HCEC 1CT (cell line): ENCODE data around the gene KHK.
"Not testable (repeated sequence)": the region's sequence is repeated elsewhere in the genome, so short reads cannot be mapped to it uniquely, and the experiment has no call there.

Experiments used
- DNase-seq: peaks from one replicate; pipeline ENCODE4 v3.0.0-alpha.2; 2017

The KHK gene

DNA sequence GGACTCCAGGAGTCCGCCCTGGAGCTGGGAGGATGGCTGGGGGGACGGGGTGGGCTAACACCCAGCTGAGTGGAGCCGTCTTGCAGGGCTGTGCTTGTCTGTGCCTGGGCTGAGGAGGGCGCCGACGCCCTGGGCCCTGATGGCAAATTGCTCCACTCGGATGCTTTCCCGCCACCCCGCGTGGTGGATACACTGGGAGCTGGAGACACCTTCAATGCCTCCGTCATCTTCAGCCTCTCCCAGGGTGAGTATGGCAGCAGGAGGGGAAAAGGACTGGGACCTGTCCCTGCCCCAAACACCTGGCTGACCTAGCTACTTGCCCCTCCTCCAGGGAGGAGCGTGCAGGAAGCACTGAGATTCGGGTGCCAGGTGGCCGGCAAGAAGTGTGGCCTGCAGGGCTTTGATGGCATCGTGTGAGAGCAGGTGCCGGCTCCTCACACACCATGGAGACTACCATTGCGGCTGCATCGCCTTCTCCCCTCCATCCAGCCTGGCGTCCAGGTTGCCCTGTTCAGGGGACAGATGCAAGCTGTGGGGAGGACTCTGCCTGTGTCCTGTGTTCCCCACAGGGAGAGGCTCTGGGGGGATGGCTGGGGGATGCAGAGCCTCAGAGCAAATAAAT, 12.9 kb downstream of the KHK start:
- no peak for DNase-seq

DNA sequence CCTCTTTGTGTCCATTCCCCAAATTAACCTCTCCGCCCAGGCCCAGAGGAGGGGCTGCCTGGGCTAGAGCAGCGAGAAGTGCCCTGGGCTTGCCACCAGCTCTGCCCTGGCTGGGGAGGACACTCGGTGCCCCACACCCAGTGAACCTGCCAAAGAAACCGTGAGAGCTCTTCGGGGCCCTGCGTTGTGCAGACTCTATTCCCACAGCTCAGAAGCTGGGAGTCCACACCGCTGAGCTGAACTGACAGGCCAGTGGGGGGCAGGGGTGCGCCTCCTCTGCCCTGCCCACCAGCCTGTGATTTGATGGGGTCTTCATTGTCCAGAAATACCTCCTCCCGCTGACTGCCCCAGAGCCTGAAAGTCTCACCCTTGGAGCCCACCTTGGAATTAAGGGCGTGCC, 13.5 kb downstream of the KHK start:
- DNase-seq: no peak

DNA sequence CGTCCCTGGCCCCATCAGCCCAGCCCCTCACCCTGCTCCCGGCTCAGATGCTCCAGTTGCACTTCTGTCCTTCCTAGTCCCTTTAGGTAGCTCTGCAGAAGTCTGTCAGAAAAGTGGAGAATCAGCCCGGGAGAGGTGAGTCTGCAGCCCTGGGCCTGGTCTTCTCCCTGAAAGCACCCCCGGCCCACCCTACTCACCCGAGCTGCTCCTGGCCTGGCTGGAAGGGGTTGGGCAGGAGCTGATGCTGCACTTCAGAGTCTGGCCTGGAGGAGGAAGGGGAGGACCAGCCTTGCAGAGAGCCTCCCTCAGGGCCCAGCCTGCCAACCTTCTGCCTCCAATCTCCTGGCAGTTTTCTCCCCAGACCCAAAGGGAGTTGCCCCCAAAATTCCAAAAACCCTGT, 15.8 kb downstream of the KHK start:
- no peak for DNase-seq

DNA sequence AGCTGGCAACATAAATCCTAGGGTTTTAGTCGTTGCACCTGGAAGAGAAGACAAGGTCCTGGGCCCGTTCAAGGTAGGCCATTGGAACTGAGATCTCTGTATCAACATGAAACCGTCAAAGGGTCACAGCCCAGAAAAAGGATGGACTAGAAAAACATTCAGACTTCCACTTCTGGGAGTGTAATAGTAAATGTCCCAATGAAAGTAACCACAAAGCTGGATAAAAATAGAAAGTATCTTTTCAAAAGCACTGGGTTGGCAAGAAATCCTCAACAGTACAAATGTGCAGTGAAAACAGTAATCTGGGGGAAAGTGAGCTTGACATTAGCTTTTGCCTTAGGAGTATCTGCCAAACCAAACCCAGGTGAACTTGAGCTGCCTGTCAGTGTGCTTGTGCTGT, 19.4 kb downstream of the KHK start:
- DNase-seq: no peak

DNA sequence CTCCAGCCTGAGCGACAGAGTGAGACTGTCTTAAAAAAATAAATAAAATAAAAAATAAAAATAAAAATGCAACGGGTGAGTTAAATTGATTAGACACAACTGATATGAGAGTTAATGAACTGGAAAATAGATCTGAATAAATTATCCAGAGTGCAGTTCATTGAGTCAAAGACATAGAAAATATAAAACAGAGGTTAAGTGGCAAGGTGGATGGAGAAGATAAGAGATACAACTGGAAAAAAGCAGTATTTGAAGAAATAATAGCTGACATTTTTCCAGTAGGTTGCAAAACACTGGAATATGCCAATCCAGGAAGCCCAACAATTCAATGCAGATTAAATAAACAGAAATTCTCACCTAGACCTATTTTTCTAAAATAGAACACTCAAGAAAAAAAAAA, 21.6 kb downstream of the KHK start:
- no peak for DNase-seq

DNA sequence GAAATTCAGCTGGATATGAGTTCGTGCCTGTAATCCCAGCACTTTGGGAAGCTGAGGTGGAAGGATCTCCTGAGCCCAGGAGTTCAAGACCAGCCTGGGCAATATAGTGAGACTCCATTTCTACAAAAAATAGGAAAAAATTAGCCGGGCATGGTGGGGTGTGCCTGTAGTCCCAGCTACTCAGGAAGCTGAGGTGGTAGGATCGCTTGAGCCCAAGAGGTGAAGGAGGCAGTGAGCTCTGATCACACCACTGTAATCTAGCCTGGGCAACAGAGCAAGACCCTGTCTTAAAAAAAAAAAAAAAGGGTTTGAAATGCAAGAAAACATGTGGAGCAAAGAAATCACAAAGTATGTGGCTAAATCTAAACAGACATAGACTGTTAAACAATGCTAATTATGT, 22.5 kb downstream of the KHK start:
- DNase-seq: no peak

DNA sequence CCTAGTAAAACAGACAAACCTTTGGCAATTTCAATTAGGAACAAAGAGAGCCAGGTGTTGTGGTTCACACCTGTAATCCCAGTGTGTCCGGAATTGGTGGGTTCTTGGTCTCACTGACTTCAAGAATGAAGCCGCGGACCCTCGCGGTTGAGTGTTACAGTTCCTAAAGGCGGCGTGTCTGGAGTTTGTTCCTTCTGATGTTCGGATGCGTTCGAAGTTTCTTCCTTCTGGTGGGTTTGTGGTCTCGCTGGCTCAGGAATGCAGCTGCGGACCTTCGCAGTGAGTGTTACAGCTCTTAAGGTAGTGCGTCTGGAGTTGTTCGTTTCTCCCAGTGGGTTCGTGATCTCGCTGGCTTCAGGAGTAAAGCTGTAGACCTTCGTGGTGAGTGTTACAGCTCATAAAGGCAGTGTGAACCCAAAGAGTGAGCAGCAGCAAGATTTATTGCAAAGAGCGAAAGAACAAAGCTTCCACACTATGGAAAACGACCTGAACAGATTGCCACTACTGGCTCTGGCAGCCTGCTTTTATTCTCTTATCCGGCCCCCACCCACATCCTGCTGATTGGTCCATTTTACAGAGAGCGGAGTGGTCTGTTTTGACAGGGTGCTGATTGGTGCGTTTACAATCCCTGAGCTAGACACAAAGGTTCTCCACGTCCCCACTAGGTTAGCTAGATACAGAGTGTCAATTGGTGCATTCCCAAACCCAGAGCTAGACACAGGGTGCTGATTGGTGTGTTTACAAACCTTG, 24.2 kb downstream of the KHK start:
- DNase-seq: not testable (repeated sequence)

DNA sequence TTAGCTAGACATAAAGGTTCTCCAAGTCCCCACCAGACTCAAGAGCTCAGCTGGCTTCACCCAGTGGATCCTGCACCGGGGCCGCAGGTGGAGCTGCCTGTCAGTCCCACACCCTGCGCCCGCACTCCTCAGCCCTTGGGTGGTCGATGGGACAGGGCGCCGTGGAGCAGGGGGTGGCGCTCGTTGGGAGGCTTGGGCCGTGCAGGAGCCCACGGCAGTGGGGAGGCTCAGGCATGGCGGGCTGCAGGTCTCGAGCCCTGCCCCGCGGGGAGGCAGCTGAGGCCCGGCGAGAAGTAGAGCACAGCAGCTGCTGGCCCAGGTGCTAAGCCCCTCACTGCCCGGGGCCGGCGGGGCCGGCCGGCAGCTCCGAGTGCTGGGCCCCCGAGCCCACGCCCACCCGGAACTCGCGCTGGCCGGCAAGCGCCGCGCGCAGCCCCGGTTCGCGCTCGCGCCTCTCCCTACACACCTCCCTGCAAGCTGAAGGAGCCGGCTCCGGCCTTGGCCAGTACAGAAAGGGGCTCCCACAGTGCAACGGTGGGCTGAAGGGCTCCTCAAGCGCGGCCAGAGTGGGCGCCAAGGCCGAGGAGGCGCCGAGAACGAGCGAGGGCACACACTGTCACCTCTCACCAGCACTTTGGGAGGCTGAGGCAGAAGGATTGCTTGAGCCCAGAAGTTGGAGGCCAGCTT, 25.0 kb downstream of the KHK start:
- DNase-seq: not testable (repeated sequence)

DNA sequence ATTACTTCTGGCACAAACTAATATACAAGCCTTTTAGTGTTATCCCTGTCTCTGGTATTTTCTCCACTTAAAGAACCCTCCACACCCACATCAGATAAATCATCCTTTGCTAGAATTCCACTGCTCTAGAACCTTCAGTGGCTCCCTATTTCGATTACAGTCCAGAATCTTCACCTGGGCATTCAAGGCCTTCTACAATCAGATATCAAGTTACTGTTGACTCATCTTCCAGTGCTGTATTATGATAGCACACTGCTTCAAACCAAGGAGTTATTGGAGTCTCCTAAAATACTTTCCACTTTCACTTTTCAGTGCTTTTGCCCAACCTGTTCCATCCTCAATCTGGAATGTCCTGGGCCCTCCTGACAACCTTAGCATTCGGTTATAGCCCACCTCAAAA, 28.9 kb downstream of the KHK start:
- no peak for DNase-seq

DNA sequence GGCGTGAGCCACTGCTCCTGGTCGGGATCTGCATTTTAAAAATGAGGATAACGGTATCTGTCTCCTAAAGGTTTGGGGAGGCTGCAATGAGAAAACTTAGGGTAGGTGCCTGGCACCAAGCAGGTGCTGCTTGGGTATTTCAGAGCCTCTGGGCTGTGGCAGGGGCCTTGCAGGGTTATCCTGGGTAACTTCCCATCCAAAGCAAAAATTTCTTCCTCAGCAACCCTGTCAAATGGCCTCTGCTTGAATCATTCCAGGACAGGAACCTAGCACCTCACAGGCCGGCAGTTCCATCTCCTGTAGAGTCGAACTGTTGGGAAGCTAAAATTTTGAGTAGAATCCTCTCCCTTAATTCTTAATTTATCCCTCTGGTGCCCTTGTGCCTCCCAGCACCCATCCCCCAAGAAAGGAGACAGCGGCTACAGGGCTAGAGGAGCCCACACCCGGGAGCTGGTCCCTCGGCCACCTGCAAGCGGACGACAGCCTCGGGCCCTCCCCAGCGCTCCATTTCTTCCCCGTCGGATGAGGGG, 31.5 kb downstream of the KHK start:
- no peak for DNase-seq

DNA sequence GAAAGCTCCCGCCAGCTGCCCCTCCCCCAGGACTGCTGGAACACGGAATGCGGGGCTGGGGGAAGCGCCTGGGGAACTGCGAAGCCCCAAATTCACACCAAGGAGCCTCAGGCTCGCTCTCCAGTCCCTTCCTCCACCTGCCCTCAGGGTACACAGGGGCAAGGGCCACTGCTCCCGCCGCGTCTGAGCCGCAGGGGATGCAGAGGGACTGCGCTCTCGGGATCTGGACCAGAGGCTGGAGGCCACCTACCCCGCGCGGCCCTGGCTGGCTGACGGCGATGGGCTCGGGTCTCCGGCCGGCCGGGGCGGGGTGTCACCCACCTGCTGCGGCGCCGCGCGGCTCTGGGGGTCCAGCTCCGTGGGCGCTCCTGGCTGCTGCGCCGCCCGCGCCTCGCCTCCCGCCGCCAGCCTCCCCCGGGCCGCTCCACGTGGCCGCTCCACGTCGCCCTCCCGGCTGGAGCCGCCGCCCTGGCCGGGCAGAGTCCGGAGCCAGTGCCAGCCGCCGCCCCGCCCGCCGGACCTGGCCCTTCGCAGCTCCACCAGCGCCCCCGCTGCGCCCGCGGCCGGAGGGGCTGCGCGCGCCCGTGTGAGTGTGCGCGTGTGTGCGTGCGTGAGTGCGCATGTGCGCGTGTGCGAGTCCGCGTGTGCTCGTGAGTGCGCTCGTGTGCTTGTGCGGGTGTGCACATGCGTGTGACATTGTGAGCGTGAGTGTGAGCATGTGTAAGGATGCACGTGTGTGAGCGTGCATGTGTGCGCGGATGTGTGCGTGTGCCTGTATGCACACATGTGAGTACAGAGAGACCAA, 32.2 kb downstream of the KHK start, which contains the start of gene CGREF1:
TSS of gene CGREF1 (minus strand) at position 604 of the 805 bp plus-strand sequence. CDS start 14,762 bp downstream, outside the sequence.
- DNase-seq: no peak

DNA sequence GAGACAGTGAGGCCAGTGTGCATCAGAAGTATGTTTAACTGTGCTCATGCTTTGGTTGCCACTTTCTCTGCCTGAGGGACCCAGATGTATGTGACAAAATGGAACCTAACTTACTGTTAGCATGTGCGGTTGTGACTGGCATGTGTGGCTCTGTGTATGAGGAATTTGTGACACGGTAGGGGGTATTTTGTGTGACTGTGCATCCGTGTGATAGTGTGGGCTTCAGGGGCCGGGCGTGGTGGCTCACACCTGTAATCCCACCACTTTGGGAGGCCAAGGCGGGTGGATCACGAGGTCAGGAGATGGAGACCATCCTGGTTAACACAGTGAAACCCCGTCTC, 32.7 kb downstream of the KHK start:
- DNase-seq: not testable (repeated sequence)

DNA sequence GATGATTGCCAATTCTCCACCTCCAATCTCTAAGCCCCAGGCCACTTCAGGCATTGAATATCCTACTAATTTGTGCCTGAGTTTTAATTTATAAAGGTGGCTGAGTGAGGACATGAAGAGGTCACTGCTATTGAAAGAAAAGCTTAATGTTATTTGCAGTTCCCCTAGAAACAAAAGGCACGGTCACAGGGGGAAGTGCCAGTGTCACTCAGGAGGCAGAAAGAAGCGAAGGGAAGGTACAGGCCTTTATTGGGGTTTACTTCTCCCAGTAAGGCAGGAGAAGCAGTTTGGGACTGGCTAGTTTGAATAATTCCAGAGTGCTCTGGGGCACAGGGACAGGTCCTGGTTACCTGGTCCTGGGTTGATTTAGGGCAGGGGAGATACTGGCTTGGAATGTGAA, 35.3 kb downstream of the KHK start:
- DNase-seq: no peak

DNA sequence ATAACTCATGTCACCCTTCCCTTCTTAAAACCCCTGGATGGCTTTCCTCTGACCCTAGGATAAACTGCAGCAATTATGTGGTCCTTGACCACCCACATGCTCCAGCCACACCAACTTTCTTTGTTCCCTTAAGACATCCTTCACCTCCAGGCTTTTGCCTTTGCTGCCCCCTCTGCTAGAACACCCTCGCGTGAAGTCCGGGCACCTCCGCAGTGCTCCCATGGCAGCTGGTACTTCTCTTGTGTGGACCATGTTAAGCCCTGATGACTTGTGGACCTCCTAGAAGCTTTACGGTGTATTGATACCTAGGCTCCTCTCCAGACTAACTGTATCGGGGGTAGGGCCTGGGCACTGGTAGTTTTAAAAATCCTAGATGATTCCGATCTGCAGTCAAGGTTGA, 36.2 kb downstream of the KHK start:
- DNase-seq: no peak

DNA sequence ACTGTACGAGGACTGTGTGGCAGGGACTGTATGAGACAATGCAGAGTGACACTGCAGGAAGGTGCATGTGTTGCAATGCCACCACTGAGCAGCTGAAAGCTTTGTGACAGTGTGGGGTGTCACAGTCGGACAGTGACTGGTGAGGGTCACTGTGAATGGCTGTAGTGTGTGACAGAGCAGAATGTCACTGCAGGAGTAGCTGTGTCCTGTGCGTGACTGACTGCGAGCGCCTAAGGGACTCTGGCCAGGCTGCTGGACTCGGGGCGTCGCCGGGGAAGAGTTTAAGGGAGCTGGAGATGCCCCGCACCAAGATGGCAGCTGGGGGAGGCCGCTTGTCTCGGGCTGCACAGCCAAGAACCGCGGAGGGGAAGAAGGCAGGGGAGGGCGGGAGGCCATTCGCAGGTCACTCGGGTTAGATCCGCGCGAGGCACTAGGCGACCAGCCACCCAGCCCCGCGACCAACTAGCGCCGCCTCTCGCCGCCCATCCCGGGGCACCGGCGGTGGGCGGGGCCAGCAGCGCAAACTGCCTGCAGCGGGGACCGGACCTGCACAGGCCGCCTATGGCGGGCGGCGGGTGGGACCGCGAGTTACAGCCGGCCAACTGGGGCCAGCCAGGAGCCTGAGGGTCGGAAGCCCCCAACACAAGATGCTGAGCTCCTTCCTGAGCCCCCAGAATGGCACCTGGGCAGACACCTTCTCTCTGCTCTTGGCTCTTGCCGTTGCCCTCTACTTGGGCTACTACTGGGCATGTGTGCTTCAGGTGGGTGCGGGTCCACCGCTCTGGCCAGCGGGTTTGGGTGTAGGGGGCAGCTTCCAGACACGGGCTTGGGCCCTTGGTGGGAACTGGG, 37.0 kb downstream of the KHK start, which contains the start of gene ABHD1:
TSS of gene ABHD1 (plus strand) at position 514 of the 849 bp plus-strand sequence. CDS start at position 648, 134 bp downstream.
- DNase-seq: no peak

DNA sequence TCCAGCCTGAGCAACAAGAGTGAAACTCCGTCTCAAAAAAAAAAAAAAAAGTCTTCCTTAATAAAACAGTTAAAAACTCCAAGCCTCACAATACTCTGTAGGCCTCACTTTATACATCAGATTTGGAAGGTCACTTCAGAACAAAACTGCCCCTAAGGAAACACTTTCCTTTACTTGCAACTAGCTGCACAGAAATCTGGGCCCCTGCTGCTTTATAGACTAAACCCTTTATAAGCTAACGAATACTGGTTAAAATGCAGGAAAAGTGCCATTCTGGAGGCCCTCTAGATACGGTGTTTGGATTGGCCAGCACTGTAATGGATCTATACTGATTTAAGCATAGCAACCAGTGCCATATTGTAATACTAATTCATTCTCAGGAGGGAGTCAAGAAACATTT, 38.5 kb downstream of the KHK start:
- DNase-seq: no peak

DNA sequence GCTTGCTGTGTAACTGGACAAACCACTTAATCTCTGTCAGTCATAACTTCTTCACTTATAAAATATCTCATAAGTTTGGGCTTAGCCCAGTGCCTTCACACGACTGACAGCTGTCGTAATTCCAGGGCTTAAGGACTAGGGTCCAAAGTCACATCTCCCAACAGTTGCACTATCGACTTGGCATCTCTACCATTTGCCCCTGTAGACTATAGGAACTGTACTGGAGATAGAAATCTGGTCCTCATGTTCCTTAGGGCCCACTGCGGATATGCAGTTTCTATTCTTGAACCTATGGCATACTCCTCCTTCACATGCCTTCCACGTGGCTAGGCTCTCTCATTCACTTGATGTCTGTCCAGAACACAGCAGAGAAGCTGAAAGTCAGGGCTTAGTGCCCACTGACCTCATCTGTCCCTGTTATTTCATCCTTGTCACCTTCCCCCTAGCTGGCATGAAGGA, 39.7 kb downstream of the KHK start:
- DNase-seq: no peak

DNA sequence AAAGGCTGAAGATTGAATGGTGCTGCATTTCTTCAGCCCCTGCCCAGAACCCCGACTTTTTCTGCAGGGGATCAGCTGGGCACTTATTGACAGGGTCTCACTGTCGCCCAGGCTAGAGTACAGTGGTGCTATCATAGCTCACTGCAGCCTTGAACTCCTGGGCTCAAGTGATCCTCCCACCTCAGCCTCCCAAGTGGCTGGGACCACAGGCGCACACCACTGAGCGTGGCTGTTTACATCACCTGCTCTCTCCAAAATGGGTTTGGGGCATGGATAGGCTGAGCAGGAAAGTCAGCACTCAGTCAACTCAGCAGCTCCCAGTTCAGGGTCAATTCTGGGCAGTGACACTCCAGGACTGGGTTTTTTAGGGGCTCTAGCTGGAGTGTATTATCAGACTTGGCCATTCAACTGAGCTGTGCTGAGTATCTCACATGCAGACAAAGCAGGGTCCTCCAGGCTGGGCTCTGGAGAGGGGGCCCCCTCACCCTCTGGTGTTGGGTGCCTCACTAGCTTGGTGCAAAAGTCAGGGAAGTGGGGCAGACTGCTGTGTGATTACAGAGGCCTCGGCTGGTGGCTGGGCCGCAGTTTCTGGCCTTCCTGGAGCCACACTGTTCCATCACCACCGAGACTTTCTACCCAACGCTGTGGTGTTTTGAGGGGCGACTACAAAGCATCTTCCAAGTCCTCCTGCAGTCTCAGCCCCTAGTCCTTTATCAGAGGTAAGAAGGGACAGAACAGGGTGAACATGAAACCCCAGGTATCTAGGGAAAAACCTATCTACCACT, 41.5 kb downstream of the KHK start:
- no peak for DNase-seq

DNA sequence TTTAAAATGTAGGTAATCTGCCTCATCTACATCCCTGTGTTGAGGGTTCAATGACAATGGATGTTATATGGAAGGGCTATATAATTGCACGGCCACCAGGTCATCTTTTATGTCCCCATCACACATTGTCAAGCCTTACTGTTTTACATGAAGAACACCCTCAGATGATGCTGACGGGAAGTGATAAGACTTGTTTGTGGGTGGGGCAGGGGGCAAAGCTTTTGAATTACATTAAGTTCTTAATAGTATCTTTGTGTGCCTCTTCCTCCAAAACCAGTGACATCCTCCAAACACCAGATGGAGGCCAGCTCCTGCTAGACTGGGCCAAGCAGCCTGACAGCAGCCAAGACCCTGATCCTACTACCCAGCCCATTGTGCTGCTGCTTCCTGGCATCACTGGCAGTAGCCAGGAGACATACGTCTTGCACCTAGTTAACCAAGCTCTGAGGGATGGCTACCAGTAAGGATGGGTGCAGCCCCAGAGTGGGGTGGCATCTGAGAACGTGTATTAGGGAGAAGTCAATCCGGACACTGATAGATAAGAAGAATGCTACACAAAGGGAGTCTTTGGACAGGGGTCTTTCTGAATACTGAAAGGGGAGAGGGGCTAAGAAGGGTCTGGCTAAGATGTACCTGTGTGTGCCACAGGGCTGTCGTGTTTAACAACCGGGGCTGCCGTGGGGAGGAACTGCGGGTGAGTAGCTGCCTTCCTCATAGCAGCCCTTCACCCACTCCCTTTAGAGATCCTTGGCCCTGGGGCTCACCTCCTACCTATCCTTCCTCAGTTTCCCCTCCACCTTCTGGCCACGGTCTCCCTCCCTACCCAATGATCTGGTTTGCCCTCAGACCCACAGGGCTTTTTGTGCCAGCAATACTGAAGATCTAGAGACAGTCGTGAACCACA, 42.3 kb downstream of the KHK start:
- no peak for DNase-seq

DNA sequence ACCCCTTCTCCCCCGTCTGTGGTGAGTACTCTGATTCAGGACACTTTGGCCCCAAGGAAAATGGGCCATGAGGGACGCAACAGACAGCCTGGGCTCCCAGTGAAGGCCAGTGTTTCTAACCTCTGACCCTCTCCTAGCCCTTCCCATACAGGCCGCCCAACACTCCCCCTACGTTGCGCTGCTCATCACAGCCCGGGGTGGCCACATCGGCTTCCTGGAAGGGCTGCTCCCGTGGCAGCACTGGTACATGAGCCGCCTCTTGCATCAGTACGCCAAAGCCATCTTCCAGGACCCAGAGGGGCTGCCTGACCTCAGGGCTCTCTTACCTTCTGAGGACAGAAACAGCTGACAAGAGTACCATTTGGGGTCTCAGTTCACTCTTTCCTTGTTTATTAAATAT, 43.8 kb downstream of the KHK start:
- DNase-seq: no peak
